Fibroblast of peridontal ligament (primary cell): ENCODE data around the gene ARID3C.
"Not testable (repeated sequence)": the region's sequence is repeated elsewhere in the genome, so short reads cannot be mapped to it uniquely, and the experiment has no call there.

Experiments
- DNase-seq: peaks from one replicate; pipeline ENCODE4 v3.0.0-alpha.2; 2010; ENCODE audit errors: extremely low read depth

ARID3C gene

GRCh38 chr9:34652602-34653000 is 23.7 kb upstream of the ARID3C start:
- peak; percentile 24 for DNase-seq

GRCh38 chr9:34651876-34652601 is 23.2 kb upstream of the ARID3C start, which contains the start of gene IL11RA:
IL11RA (plus strand) TSS chr9:34652185; CDS start chr9:34655218, 3,033 bp downstream.
- peak; percentile 86 for DNase-seq

DNA sequence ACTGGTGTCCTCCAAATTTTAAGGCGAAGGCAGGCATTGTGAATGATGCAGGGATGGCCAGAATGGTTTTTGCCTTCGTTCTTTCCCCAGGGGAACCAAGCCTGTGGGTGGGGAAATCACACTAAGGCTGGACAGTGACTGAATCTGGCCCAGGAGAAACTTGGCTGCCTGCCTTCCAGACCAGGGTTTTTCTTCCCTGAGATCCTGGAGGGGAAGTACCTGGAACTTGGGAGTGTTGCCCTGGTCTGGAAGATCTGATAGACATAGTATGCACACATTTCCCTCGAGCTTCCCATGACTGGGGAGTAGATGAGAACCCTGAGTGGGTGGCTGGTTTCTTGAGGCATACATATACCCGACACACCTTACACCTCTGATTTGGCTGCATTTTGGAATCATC is 22.5 kb upstream of the ARID3C start:
- DNase-seq: no peak

DNA sequence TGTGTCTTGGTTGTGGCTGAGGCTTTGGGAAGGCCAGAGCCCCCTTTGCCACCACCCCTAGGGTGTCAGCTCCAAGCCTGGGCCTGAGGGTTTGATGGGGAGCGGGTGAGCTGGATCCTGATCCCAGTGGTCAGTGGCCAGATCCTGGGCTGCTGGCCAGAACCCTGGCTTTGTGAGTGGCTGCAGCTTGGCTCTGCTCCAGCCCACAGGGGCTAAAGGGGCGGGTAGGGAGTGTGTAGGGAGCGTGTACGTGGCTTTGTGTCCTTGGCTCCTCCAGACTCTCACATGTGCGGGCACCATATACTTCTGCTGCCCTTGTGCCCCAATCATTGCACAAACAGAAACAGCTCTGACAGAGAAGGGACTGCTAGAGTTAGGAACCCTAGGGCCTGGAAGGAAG is 21.9 kb upstream of the ARID3C start:
- DNase-seq: no peak

- DNase-seq: no peak
Measured at GRCh38 chr9:34648673-34649072, 19.8 kb upstream of the ARID3C start.

GRCh38 chr9:34647651-34648050 is 18.8 kb upstream of the ARID3C start:
- no peak for DNase-seq

- no peak for DNase-seq
Measured at GRCh38 chr9:34647084-34647403, 18.2 kb upstream of the ARID3C start.

DNA sequence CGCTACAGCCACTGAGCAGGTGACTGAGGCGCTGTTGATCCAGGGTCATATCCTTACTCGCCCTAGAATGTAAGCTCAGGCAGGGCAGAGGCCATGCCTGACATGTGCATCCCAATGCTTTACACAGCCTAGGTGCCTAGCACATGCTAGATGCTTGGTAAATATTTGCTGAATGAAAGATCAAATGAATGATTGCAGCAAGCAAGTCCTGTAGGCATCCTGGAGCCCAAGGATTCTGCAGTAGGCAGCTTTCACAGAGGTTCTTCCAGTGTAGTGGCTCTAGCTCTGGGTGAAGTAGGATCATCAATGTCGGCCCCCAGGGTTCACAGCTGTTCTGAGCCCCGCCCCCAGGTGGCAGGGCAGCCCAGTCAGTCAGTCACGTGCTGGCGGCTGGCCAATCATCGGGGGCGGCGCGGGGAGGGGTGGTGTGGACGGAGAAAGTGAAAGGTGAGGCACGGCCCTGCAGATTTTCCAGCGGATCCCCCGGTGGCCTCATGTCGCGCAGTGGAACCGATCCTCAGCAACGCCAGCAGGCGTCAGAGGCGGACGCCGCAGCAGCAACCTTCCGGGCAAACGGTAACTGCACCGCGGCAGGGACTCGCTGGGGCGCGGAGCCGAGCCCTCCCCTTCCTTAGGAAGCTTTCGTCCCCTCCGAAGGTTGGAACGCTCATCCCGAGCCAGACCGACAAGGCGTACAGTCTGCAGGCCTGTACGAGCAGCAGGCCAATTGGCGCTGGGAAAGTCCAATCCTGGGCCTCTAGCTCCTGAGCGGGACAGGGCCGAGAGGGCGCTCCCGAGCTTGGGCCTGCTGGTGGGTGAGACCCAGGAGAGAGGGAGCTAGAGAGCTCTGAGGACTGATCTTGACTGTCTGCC is 17.6 kb upstream of the ARID3C start, which contains the start of gene GALT:
TSS of gene GALT (plus strand) at position 465 of the 873 bp plus-strand sequence. CDS start at position 495, 30 bp downstream.
- peak; percentile 75 for DNase-seq

GRCh38 chr9:34644766-34645314 is 16.0 kb upstream of the ARID3C start:
- DNase-seq: no peak

- no peak for DNase-seq
Measured at GRCh38 chr9:34642679-34643078, 13.8 kb upstream of the ARID3C start.

GRCh38 chr9:34639322-34639721 is 10.5 kb upstream of the ARID3C start:
- not testable (repeated sequence) for DNase-seq

GRCh38 chr9:34638138-34638445 is 9.2 kb upstream of the ARID3C start:
- DNase-seq: peak; percentile 25

- peak; percentile 85 for DNase-seq
Measured at GRCh38 chr9:34637356-34638137, 8.7 kb upstream of the ARID3C start, which contains the start of gene SIGMAR1. SIGMAR1 (minus strand) TSS chr9:34637787; CDS start chr9:34637697, 90 bp downstream.

- DNase-seq: no peak
Measured at GRCh38 chr9:34636791-34637355, 8.0 kb upstream of the ARID3C start.

GRCh38 chr9:34635556-34635955 is 6.7 kb upstream of the ARID3C start:
- no peak for DNase-seq

- no peak for DNase-seq
Measured at GRCh38 chr9:34634551-34635248, 5.8 kb upstream of the ARID3C start.

DNA sequence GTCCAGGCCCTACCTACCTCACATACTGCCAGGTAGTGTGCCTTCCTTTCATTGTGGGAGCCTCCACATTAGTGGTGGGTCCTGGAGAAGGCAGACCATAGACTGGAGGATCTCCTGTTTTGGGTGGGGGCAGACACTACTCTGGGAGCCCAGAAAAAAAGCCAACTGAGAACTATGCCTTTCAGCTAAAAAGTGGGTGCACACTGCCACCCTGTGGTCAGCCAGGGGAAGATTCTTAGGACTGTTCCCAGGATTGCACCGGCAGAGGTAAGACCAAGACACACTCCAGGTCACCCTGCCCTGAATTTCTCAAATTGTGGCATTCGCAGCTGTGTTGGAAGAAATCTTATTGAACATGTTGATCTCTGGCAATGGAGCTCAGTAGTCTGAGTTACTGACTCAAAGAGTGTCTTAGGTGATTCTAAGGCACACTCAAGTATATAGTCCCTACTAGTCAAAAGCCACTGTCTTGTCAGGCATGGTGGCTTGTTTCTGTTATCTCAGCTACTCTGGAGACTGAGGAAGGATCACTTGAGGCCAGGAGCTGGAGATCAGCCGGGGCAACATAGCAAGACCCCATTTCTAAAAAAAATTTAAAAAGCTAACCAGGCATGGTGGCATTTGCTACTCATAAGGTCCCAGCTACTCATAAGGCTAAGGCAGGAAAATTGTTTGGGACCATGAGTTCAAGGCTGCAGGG is 5.1 kb upstream of the ARID3C start:
- DNase-seq: peak; percentile 64

GRCh38 chr9:34633166-34633565 is 4.3 kb upstream of the ARID3C start:
- no peak for DNase-seq

- DNase-seq: no peak
Measured at GRCh38 chr9:34630402-34631154, 1.7 kb upstream of the ARID3C start.

- no peak for DNase-seq
Measured at GRCh38 chr9:34629491-34629808, 584 bp upstream of the ARID3C start.
